ENCODE results near the gene NFATC2.
A peak's percentile ranks its signal among the peaks of the same experiment; 100 is the strongest.

NFATC2 gene

DNA sequence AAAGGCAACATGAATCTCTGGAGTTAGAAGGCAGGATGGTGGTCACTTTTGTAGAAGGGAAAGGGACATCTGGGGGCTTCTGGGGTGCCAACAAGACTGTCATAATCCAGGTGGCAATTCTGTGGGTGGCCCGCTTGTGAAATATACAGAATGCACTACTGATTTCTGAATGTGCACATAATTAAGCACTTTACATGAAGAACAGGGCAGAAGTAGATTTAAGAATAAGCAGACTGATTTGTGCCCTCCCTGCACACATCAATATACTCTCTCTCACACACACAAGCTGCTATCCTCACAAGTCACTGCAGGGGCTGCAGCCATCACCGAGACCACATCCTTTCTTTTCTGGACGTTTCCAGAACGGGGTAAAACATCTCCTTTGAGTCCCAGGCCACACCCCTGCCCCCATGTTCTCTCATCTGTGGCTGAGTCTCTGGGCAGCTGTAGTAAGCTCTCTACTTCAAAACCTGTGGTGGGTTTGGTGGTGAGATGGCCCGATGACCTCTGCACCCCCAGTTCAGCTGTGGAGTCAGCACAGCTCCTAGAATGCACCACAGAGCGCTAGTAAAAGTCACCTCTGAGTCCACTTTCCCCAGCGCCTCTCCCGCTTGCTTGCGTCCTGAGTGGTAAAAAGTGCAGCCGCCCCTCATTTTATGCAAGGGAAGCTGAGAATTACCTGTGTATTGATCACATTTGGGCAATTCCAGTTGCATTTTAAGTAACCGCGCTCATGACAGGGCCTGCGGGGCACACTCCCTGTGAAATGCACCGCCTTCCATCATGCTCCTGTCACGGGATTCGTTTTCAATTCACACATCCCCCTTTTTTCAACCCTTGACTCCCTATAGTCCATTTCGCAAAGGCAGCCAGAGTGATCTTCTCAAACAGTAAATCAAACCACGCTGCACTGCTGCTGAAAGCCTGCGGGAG is 115.5 kb downstream of the NFATC2 start:
- DNase-seq = no peak

DNA sequence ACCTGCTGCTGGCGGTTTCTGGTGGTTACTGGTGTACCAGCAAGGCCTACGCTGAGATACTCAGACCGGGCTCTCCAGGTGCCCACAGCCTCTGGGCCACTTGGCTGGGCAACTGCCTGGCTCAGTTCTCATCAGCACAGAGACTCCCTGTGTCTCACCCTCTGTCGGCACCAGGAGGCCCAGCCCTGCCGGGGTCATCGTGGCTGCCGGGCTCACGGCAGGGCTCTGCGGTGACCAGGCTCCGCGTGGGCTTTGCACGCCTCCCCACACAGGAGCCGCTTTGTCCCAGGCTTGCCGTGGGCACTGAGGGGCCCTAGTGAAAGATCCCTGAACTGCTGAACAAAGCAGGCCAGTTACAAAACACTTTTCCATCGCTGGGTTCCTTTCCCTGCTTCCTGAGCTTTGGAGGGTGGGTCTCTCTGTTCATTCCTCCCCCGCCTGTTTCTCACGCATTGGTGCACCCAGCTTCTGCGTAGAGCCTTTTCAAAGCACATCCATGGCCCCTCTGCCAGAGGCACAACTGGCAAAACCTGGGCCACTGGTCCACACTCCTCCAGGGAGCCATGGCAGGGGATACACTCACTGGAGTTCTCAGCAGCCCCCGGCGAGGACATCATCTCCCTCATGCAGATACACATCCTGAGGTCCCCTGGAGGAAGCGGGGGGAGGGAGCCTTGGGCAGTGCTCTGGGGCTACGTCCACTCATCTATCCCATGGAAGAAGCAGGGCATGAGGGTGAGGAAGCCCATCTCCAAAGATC is 117.0 kb downstream of the NFATC2 start:
- no peak for DNase-seq

DNA sequence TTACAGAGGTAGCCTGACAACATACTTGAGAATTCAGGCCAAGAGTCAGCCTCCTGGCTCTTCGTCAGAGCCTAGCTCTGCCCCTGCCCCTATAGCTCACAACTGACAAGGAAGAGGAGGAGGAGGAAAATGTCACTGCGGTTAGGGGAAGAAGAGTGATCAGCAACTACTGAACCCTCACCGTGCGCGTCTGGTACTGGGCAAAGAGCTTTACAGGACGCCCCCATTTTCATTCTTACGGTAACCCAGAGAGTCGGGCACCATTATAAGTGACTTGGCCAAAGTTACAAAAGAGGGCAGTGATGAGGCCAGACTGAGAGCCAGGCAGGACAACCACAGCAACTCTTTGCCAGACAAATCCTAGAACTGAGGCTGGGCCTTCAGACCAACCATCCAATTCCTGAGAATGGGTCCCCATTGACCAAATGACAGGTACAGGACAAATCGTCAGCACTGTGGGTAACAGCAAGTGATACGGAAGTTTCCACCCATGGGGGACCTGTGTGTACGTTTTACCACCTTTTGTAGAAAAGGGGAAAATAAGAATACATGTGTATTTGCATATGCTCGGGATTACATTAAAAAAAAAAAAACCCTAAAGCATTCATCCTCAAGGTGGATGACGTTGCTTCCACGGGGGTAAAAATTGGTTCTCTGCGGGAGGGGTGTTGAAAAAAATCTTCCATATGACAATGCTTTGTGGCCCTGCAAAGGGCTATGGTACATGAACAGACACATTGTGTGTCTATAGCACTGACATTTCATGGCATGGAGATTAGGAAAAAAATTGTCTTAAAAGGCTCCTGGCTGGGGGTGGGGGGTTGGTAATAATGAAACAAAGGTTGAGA is 118.0 kb downstream of the NFATC2 start:
- DNase-seq = peak in 1 of 2 experiments; percentile 25

DNA sequence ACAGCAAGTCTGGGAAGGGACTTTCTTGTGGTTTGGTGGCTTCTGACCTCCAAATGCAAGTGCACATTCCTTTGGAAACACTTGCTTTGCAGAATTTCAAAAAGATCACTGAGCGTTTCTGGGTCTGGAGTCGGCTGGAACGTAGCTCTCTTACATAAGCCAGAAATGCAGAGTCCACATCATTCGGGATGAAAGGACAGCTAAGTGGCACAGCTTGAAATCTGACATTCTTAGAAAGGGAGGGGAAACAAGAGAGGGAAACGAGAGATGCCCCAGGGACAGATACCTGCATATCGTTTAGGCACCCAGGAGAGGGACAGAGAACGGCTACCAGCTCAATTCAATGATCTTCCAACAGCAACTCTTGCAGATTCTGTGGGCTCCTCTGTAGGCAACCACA is 118.7 kb downstream of the NFATC2 start:
- no peak for DNase-seq

DNA sequence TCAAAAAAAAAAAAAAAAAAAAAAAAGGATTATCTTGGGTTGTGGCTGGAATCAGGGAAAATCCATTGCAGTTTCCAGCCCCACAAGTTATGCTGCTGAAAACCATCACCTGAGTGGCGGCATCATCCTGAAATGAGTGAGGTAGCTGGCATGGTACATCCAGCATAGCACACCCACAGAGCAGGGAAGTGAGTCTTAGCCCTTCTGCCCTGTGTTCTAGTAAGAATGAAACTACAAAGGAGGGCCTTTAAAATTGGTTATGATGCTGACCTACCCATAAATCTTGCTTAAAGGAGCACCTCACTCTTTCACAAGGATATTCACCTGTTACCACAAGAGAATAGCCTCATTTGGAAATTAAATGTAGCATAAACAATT is 119.2 kb downstream of the NFATC2 start:
- no peak for DNase-seq

DNA sequence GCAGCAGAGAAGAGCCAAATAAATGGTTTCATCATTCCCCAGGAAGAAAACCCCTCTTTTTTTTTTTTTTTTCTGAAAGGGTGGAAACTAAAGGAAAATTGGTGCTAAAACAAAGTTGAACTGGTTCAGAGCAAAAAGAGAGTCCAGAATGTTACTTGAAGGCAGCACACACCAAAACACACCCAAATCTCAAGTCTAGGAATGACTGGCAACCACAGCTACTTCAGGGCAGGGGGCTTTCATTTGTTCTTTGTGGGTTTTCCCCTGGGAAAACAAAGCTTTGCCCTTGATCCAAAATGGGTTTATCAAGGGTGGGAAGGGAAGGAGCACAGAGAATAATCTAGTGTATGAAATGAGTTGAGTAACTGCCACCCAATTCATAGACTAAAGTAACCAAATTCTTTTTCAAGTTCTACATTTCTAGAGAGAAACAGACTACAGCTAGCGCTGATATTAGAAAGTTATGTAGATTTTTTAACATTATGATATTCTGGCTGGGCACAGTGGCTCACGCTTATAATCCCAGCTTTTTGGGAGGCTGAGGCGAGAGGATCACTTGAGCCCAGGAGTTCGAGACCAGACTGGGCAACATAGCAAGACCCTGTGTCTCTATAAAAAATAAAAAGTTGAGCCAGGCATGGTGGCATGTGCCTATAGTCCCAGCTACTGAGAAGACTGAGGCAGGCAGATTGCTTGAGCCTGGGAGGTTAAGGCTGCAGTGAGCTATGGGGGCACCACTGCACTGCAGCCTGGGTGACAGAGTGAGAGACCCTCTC is 119.8 kb downstream of the NFATC2 start:
- no peak for DNase-seq

DNA sequence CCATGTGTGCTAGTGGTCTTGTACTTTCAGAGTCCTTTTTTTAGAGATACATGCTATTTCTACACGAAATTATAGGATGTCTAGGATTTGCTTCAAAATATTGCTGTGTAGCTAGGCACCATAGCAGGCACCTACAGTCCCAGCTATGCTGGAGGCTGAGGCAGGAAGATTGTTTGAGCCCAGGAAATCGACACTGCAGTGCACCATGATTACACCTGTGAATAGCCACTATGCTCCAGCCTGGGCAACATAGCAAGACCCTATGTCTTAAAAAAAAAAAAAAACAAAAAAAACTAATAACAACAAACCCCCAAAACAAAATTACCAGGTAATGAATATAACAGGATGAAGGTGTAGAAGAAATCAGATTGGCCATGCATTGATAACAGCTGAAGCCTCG is 121.7 kb downstream of the NFATC2 start:
- no peak for DNase-seq

DNA sequence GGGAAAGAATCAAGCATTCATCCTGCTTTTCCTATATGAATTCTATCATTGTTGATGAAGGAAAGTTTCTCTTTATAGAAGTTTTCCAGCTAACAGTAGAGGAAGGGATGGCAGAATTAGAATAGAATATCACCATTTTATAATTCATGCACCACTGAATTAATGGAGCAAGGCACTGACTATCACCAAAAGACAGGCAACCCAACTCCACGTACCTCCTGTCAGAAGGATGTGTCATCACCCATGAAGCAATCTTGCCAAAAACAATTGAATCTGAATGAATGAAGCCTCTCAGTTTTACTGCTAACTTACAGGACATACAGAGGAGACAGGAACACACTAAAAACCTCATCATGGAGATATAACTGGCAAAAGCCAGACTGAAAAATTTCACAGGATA is 122.4 kb downstream of the NFATC2 start:
- DNase-seq = no peak

DNA sequence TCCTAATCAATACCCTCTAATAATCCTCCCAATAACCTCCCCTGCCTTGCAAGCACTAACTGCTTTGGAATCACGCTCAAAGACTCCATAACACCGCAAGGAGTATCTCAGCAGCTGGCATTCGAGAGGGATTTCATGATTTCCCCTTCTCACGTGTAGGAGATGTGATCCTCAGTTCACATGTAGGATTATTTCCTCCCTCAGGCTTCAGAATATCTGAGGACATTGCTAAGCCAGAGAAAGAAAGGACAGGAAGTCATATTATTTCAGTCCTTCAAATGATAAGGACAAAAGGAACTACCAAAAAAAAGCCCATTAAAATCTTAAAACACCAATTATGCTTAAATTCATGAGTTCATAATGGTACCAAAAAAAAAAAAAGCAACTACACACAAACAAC is 122.9 kb downstream of the NFATC2 start:
- DNase-seq = no peak

DNA sequence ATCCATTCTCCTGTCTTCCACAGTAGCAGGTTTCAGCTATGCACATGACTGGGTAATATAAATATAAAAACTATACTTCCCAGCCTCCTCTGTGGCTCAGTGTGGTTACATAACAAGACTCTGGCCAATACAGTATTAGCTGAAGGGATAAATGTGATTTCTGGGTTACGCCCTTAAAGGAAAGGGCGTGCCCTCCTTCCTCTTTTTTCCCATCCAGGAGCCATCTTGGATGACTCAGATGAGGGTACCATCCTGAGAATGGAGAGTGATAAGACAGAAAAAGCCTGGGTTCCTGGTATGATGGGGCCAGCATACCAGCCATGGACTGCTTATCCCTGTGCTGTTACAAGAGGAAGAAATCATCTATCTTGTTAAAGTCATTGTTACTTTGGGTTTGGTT is 123.3 kb downstream of the NFATC2 start:
- DNase-seq = no peak

DNA sequence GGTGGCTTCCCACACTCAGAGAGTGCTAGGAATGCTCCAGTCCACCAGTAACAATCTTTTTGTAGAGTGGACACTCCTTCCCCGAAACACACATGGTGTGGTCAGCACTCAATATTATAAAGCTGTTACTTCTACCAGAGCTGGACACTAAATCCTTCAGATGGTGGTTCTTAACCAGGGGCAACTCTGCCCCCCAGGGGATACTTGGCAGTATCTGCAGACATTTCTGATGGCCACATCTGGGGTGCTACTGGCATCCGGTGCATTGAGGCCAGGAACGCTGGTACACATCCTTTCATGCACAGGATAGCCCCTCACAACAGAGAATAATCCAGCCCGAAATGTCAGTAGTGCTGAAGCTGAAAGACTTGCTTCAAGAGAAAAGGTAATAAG is 124.4 kb downstream of the NFATC2 start:
- no peak for DNase-seq

DNA sequence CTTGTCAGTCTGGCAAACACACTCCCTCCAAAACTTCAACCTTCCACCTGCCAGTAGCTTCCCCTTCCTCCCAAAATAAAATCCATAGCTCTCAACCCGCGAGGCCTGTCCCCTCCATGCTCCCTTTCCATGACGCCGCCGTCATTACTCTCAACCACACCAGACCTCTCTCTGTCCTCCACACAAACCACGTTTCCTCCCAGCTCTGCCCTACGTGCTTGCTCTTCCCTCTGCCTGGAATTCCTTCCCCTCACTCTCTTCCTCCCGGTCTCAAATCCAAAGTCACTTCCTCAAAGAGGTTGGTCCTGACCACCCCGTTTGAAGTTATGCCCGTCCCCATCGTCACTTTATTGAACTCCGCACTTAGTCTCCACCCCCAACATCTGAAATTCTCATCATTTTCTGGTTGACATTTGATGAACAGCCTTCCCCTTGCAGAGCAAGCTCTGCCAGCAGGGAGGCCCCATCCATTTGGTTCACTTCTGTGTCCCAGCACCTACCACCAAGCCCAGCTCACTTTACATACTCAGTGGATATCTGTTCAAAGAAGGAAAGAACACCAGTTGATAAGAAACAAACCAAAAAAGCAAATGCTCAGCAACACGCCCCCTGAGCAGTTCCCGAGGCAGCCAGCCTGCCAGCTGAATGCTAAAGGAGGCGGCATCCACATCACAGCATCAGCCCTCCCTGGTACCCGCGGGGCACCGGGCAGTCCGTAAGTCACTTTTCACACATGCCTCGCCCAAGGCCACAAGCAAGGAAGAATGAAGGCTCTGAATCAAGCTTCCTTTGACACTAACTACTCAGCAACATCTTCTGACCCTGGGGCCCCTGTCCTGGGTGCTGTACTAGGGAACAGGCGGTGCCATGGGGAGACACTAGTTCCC is 125.0 kb downstream of the NFATC2 start:
- no peak for DNase-seq

DNA sequence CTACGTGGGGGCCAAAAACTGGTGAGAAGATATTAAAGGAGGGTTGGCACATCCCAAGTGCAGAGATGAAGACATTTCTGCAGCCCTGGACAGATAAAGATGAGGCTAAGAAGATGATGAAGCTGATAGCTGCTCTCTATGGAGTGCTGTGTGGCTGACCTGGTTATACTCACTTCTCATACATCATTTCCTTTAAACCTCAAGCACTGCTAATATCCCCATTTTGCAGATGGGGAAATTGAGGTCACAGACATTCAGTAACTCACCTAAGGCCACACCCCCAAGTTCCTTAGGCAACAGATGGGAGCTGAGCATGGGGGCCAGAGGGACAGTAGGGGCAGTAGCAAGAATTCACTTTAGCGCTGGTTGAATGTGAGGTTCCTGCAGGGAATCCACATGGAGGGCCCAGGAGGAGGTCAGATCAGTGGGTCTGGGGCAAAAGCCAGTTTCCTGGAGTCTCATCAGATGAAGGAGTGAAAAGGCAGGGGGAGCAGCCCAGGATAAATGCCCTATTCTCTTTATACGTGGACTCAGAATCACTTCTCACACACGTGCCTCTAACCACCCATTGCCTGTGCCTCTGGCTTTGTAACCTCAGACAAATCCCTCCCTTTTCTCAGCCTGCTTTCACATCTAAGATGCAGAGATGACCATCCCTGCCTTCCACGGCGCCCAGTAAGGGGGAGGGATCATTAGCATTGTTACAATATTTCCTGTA is 125.8 kb downstream of the NFATC2 start:
- DNase-seq = no peak

DNA sequence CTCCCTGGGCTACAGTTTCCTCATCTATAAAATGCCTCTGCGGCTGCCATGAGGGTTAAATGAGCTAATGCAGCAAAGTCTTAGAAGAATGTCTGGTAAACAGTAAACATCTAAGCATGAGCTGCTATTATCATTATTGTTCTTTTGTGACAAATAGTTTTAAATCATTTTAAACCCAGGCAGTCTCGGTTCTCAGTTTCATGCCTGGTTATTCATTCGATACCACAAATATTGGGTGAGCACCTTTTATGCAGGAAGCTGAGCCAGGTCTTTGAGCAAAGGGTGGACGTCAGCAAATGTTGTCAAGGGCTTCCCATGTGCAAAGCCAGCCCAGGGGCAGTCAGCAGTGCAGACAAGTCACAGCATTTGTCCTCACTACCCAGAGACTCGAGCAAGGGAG is 128.7 kb downstream of the NFATC2 start:
- DNase-seq = no peak

DNA sequence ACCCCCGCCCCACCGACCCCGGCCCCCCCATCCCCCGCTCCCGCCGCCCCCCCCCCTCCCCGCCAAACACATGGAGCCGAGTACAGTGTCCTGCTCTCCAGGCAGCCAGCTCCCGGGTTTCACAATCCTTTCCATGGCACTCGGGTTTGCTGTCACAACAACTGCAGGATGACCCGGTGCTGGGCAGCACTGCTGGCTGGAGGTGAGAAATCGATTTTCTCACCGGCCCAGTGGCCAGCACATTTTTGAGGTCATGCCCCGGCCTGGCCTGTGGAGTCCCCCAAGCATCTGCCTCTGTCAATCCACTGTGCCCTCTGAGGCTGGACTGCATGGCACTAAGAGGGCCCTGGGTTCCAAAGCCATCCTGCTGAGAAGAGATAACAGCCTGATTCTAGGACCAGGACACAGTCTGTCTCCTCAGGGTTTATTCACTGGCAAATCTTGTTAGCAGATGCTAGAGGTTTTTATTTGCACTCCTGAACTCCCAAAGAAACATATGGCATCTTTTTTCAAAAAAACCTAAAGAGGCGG is 129.5 kb downstream of the NFATC2 start:
- no peak for DNase-seq

DNA sequence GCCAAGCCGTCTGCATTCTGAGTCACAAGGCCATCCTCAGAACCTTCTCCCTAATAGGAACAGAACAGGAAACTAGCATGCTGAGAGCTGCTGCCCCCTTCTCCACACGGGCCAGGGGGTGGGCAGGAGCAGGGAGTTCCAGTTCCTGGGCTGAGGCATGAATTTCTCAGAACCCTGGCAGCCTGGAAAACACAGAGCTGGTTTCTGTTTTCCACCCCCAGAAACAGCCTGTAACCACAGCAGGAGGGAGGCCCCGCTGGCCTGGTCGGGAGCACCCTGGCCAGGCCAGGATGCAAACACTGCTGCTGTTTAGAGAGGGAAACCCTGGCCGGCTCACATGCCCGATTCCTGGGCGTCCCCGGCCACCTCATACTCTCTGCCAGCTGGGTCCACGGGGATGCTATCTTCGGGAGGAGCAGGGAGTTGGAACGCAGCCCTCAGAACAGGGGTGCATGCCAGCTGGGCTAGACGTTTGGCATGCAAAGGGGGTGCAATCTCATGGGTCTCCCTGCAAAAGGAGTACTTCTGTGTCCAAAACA is 130.1 kb downstream of the NFATC2 start:
- no peak for DNase-seq

DNA sequence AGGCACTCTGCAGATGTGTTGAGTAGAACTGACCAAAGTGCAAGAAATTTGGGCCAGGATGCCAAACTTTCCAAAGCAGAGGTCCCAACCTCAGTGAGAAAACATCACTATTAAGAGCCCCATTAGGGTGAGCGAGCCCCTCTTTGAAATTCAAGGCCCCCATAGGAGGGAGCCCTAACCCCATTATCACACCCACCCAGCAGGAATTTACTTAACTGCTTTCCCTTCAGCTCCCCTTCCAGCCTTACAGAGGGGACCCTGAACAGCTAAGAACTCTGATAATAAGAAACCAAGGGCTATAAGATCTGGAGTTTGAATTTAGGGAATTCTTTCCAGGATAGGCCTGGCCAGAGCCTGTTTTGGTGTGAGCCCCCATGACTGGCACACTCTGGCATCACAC is 130.6 kb downstream of the NFATC2 start:
- no peak for DNase-seq

DNA sequence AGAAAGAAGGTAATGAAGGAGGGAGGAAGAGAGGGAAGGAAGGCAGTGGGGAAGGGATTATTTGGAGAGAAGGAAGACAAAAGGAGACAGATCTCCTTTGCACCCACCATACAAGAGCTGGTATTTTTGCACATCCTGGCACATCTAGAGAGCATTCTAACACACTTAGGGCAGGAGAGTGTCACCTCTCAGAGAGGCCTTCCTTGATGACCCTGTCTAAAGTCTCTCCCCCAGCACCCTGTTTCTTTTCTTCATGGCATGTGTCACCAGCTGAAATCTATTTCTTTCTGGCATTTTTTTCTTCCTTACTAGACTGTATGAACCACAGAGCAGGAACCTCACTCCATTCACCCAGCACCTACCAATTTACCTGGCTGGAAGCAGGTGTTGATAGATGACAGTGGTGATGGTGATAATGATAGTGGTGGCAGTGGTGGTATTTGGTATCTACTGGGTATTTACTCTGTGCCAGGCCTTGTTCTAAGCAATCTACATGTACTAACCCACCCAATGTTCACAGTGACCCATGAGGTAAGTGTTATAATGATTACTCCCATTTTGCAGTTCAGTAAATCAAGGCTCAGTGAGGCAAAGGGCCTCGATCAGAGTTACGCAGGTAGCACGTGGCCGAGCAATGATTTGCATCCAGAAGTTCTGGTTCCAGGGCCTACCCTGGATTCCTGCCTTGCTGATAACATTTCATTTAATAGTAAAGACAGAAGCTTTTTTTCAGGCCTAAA is 131.8 kb downstream of the NFATC2 start:
- DNase-seq = no peak

DNA sequence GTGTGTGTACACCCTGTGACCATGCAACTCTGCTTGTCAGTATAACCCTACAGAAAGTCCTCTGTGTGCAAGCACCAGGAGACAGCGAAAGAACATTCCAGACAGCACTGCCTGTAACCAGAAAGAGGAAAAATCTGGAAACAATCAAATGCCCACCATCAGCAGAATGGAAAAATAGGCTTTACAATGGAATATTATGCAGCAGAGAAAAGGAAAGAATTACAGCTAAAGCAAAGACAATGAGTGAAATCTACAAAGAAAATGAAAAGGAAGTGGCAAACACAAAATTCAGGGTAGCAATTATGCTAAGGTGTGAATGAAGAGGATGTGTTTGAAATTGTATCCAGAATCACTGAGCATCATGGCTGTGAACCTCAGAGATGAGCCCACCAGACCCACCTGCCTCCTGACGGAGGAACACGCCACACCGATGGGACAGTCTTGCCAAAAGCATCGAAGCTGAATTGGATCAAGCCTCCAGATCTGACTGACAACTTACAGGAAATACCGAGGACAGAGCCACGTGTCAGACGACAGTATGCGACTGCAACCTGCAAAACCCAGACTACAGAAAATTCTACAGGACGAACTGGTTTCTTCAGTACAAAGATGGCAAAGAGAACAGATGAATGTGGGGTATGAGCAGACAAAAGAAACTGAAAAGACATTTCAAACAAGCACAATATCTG is 133.2 kb downstream of the NFATC2 start:
- no peak for DNase-seq
